Osteoblast (primary cell): ENCODE measurements around the gene CWC22. TPM values are rescaled to one million over a fixed set of nuclear protein-coding genes. Genes with fewer than 3 reads are reported as not detected.
"Not testable (repeated sequence)": the region's sequence is repeated elsewhere in the genome, so short reads cannot be mapped to it uniquely, and the experiment has no call there.

Experiments used
- DNase-seq: peaks from one replicate; pipeline ENCODE4 v3.0.0; 2011; ENCODE audit warnings: low spot score, mixed read lengths; ENCODE audit not compliant: insufficient read length; ENCODE audit errors: missing footprints
- H2AFZ ChIP-seq: 2 replicates; pipeline ENCODE4 v1.6.0; 2011; ENCODE audit warnings: mild to moderate bottlenecking, low read length
- H3K27ac ChIP-seq: 2 replicates; pipeline ENCODE4 v1.5.1; 2011; ENCODE audit warnings: mild to moderate bottlenecking, low read depth, low read length, moderate library complexity
- H3K27me3 ChIP-seq: 2 replicates; pipeline ENCODE4 v1.6.0; 2012; ENCODE audit warnings: mild to moderate bottlenecking, control low read depth, inconsistent platforms, low read length, moderate library complexity; ENCODE audit not compliant: insufficient read depth
- H3K36me3 ChIP-seq: 2 replicates; pipeline ENCODE4 v1.5.1; 2011; ENCODE audit warnings: mild to moderate bottlenecking, low read length, control low read depth, moderate library complexity; ENCODE audit not compliant: insufficient read depth
- H3K4me1 ChIP-seq: 2 replicates; pipeline ENCODE4 v1.5.1; 2011; ENCODE audit warnings: mild to moderate bottlenecking, low read length, control low read depth, moderate library complexity; ENCODE audit not compliant: insufficient read depth
- H3K4me2 ChIP-seq: 2 replicates; pipeline ENCODE4 v1.6.0; 2011; ENCODE audit warnings: mild to moderate bottlenecking, low read length; ENCODE audit not compliant: insufficient read depth
- H3K4me3 ChIP-seq: fragments of 200-600 bp; sonication (generic); 3 replicates; pipeline ENCODE4 v1.5.1; 2012; ENCODE audit warnings: mild to moderate bottlenecking, low read length, inconsistent platforms; ENCODE audit not compliant: insufficient read depth
- H3K79me2 ChIP-seq: 2 replicates; pipeline ENCODE4 v1.6.0; 2012; ENCODE audit warnings: mild to moderate bottlenecking, low read length, control low read depth, inconsistent platforms; ENCODE audit not compliant: insufficient read depth
- H3K9me3 ChIP-seq: 2 replicates; pipeline ENCODE4 v1.5.1; 2011; ENCODE audit warnings: low read depth, low read length, control low read depth
- H4K20me1 ChIP-seq: 2 replicates; pipeline ENCODE4 v1.6.0; 2012; ENCODE audit warnings: mild to moderate bottlenecking, low read length, control low read depth; ENCODE audit not compliant: insufficient read depth
- total RNA-seq: library from RNA; depleted of rRNA; stranded (reverse); fragments of >200 nt; gene quantifications from 2 replicates; pipeline ENCODE4 v1.2.3, GENCODE V29; 2012
- TF ChIP-seq, protein P1 (sequence below): IDR thresholded peaks from 2 replicates; pipeline ENCODE4 v1.5.1; 2011; ENCODE audit warnings: mild to moderate bottlenecking, low read depth, low read length, moderate library complexity; ENCODE audit errors: extremely low read depth

Gene CWC22
- total RNA-seq, 1 donor: 15.2 TPM

DNA sequence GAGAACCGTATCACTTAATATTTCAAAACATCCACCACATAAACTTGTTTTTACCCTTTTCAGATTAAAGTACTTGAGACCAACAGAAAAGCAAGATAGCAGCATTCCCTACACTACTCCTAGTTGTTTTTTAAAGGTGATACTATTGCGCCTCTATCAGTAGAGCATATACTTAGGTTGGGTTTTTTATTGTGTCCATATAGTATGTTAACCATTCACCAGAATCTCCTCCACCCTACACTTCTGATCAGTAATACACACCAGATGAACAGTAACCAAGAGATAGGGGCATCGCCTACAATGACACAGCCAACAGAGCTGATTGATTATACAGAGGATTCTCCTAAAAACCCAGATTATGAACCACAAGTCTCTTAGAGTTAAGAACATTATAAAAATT lies 75.6 kb downstream of the CWC22 start:
- no peaks in the 10 kb centered on the region for H3K27me3 ChIP-seq
- no peaks in the 10 kb centered on the region for H3K9me3 ChIP-seq
- H3K36me3 ChIP-seq: no peaks in the 10 kb centered on the region
- no peaks in the 10 kb centered on the region for H4K20me1 ChIP-seq
- no peak overlapping the region for H3K4me2 ChIP-seq
- H3K79me2 ChIP-seq: no peaks in the 10 kb centered on the region
- no peak overlapping the region for H3K27ac ChIP-seq
- no peak overlapping the region for H3K4me3 ChIP-seq
- peaks cover 3% of the 10 kb centered on the region for H3K4me1 ChIP-seq
- TF ChIP-seq, protein P1, sequence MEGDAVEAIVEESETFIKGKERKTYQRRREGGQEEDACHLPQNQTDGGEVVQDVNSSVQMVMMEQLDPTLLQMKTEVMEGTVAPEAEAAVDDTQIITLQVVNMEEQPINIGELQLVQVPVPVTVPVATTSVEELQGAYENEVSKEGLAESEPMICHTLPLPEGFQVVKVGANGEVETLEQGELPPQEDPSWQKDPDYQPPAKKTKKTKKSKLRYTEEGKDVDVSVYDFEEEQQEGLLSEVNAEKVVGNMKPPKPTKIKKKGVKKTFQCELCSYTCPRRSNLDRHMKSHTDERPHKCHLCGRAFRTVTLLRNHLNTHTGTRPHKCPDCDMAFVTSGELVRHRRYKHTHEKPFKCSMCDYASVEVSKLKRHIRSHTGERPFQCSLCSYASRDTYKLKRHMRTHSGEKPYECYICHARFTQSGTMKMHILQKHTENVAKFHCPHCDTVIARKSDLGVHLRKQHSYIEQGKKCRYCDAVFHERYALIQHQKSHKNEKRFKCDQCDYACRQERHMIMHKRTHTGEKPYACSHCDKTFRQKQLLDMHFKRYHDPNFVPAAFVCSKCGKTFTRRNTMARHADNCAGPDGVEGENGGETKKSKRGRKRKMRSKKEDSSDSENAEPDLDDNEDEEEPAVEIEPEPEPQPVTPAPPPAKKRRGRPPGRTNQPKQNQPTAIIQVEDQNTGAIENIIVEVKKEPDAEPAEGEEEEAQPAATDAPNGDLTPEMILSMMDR: no peak
- no peak for DNase-seq
- no peak overlapping the region for H2AFZ ChIP-seq

DNA sequence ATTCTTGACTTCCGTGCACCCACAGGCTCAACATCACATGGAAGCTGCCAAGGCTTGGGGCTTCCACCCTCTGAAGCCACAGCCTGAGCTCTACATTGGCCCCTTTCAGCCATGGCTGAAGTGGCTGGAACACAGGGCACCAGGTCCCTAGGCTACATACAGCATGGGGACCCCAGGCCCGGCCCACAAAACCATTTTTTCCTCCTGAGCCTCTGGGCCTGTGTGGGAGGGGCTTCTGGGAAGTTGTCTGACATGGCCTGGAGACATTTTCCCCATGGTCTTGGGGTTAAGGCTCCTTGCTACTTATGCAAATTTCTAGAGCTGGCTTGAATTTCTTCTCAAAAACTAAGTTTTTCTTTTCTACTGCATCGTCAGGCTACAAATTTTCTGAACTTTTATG lies 77.1 kb downstream of the CWC22 start:
- H3K36me3 ChIP-seq, H3K9me3 ChIP-seq, H3K4me3 ChIP-seq, H3K27me3 ChIP-seq, H4K20me1 ChIP-seq, H3K27ac ChIP-seq, H2AFZ ChIP-seq, DNase-seq, H3K4me2 ChIP-seq, H3K79me2 ChIP-seq, H3K4me1 ChIP-seq: not testable (repeated sequence)

DNA sequence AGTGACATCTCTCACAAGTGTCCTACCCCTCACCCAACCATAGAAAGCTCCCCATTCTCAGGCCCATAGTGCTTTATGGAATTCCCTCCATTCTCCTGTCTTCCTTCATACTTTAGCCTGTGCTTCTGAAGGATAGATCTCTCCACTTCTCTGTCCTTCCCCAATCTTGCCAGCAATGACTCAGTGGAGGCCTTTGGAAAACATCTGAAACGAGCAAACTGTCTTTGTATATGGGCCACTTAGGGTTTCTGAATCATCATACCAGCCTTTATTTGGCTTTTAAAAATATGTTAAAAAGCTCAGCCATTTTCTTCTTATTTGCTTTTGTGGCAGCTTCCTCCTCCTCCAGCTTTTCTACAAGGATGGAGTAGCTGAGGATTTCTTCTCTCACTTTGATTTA lies 80.1 kb downstream of the CWC22 start:
- H3K27me3 ChIP-seq: no peaks in the 10 kb centered on the region
- no peaks in the 10 kb centered on the region for H4K20me1 ChIP-seq
- no peak overlapping the region for H3K4me3 ChIP-seq
- DNase-seq: no peak
- peaks cover 3% of the 10 kb centered on the region for H3K4me1 ChIP-seq
- H3K9me3 ChIP-seq: no peaks in the 10 kb centered on the region
- no peak overlapping the region for H2AFZ ChIP-seq
- no peak overlapping the region for H3K27ac ChIP-seq
- H3K79me2 ChIP-seq: no peaks in the 10 kb centered on the region
- H3K36me3 ChIP-seq: no peaks in the 10 kb centered on the region
- TF ChIP-seq, protein P1: no peak
- no peak overlapping the region for H3K4me2 ChIP-seq

DNA sequence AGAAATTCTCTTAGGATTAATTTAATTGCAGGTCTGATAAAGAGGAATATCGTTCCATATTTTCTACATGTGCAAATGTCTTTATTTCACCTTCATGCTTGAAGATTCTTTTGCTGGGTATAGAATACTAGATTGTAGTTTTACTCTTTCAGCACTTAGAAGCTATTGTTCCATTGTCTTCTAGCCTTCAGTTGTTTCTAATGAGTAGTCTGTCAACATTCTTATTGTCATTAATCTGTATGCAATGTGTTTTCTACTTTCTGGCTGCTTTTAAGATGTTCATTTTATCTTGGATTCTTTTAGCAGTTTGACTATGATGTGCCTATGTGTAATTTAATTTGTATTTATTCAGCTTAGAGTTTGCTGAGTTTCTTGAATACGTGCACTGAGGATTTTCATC lies 81.4 kb downstream of the CWC22 start:
- Histone ChIP-seq H3K9me3 (no peaks in the 10 kb centered on the region), H3K4me3 (no peak overlapping the region), H3K4me2 (no peak overlapping the region), H3K4me1 (peaks cover 3% of the 10 kb centered on the region), H4K20me1 (no peaks in the 10 kb centered on the region), H3K27ac (no peak overlapping the region), H3K36me3 (no peaks in the 10 kb centered on the region), H2AFZ (no peak overlapping the region), H3K27me3 (no peaks in the 10 kb centered on the region), H3K79me2 (no peaks in the 10 kb centered on the region)
- no peak for DNase-seq
- TF ChIP-seq, protein P1: no peak

DNA sequence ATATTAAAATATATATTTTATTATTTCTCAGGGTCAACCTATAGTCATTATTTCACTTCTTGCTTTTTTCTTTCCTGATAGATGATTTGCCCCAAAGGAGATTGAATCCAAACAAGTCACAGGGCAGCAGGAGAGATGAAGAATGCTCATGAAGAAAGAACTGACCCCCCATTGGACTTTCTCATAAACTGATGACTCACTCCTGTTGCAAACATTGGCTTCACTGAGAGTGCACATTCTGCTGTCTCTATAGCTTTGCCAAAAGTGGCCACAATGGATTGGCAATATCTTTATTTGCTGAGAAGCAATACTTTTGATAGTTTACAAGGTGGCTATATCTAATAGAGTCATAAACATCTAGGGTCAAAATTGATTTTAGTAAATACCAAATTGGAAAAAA lies 89.8 kb downstream of the CWC22 start:
- Histone ChIP-seq H4K20me1 (no peaks in the 10 kb centered on the region), H3K36me3 (no peaks in the 10 kb centered on the region), H3K4me2 (no peak overlapping the region), H3K4me3 (no peak overlapping the region), H3K79me2 (no peaks in the 10 kb centered on the region), H3K9me3 (no peaks in the 10 kb centered on the region), H3K4me1 (no peaks in the 10 kb centered on the region), H2AFZ (no peak overlapping the region), H3K27ac (no peak overlapping the region), H3K27me3 (no peaks in the 10 kb centered on the region)
- no peak for DNase-seq
- TF ChIP-seq, protein P1: no peak
